Spleen (tissue), 7 donors: Measurements from ENCODE around the gene ARMC9.
A peak's percentile ranks its signal among the peaks of the same experiment; 100 is the strongest.

Experiments used
- POLR2A ChIP-seq, 3 donors: fragments of 450-650 bp; IDR thresholded peaks; one replicate each; pipeline ENCODE4 v1.5.1; 2017; ENCODE audit warnings: antibody characterized with exemption in 3 of 3, mild to moderate bottlenecking in 1 of 3
- POLR2AphosphoS5 ChIP-seq, 3 donors: sonication (generic); formaldehyde crosslinking; IDR thresholded peaks; one replicate each; pipeline ENCODE4 v1.5.1; 2017; ENCODE audit warnings: antibody characterized with exemption in 3 of 3
- TF ChIP-seq, protein P1 (sequence below), 11 experiments: fragments of 200-600 bp in 7 of 11; fragments of 450-650 bp in 4 of 11; sonication (generic) in 4 of 11; IDR thresholded peaks in 8 of 11; conservative IDR thresholded peaks in 3 of 11; 1 replicate in 7 of 11; 2 replicates in 4 of 11; pipeline versions ENCODE4 v1.4.0 to v1.8.0; 2016 to 2021; ENCODE audit warnings: antibody characterized with exemption in 11 of 11, inconsistent platforms in 4 of 11, mild to moderate bottlenecking in 1 of 11
- donor health status: DM: no; HTN: no; CAD: no; lungs with moderate emphysema.
- donor health status: DM: no; HTN: no; CAD: no.
- donor health status: DM: no; HTN: no; CAD: no.

GRCh38 chr2:231189571-231190495 lies 8.6 kb upstream of the ARMC9 start:
- TF ChIP-seq, protein P1, sequence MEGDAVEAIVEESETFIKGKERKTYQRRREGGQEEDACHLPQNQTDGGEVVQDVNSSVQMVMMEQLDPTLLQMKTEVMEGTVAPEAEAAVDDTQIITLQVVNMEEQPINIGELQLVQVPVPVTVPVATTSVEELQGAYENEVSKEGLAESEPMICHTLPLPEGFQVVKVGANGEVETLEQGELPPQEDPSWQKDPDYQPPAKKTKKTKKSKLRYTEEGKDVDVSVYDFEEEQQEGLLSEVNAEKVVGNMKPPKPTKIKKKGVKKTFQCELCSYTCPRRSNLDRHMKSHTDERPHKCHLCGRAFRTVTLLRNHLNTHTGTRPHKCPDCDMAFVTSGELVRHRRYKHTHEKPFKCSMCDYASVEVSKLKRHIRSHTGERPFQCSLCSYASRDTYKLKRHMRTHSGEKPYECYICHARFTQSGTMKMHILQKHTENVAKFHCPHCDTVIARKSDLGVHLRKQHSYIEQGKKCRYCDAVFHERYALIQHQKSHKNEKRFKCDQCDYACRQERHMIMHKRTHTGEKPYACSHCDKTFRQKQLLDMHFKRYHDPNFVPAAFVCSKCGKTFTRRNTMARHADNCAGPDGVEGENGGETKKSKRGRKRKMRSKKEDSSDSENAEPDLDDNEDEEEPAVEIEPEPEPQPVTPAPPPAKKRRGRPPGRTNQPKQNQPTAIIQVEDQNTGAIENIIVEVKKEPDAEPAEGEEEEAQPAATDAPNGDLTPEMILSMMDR (IDR thresholded peaks at IDR 0.05 in 8 of 11, conservative IDR thresholded peaks at IDR 0.05 in 3 of 11), result no peak
- TF ChIP-seq POLR2A (IDR thresholded peaks at IDR 0.05) (no peak), POLR2AphosphoS5 (IDR thresholded peaks at IDR 0.05) (peak in 2 of 3 donors; percentile 48 to 51)
